DMS153 treated with DMSO at 0.1 percent for 48 hours (cell line): ENCODE results near the gene CSMD2.

Experiments used
- DNase-seq: peaks from one replicate; lab custom pipeline; 2025; ENCODE audit not compliant: unreplicated experiment; lab: John Stamatoyannopoulos, UW

CSMD2 gene

GRCh38 chr1:33823830-33824229 lies 341.2 kb downstream of the CSMD2 start:
- DNase-seq = no peak

DNA sequence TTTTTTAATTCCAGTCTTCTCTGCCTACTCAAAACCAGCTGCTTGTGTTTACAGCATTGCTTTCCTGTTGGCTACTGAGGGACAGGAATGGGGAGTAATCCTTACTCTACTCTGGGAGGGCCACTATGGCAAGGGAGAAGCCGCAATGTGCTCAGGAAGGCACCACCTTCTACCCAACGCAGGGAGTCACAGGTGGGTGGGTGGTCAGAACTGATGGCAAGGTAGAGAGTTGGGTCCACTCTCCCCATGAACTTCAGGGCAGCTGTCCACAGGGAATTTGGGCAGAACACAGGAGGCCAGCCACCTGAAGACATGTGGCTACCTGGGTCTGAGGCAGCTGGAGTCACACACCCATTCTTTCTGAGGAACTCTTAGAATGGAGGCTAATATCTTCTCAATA lies 341.6 kb downstream of the CSMD2 start:
- no peak for DNase-seq

- no peak for DNase-seq
Observed at GRCh38 chr1:33822396-33822795, 342.6 kb downstream of the CSMD2 start.

DNA sequence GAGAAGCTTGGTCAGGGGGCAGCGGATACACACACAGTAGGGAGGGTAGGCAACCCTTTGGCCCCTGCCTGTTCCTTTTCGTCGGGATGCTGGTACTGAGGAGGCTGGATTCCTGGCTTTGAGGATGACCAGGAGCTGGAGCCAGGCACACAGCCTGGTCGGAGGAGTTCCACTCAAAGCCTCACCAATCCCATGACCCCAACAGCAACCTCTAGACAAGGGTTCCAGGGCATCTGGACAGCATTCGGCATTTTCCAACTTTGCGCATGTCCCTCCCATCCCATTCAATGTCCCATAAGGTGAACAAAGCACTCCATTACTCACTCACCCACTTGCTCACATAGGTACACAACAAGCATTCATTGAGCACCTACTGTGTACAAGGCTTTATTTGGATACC lies 343.7 kb downstream of the CSMD2 start:
- no peak for DNase-seq

- DNase-seq = no peak
Observed at GRCh38 chr1:33820804-33821203, 344.2 kb downstream of the CSMD2 start.

GRCh38 chr1:33819913-33820311 lies 345.1 kb downstream of the CSMD2 start:
- DNase-seq = no peak

DNA sequence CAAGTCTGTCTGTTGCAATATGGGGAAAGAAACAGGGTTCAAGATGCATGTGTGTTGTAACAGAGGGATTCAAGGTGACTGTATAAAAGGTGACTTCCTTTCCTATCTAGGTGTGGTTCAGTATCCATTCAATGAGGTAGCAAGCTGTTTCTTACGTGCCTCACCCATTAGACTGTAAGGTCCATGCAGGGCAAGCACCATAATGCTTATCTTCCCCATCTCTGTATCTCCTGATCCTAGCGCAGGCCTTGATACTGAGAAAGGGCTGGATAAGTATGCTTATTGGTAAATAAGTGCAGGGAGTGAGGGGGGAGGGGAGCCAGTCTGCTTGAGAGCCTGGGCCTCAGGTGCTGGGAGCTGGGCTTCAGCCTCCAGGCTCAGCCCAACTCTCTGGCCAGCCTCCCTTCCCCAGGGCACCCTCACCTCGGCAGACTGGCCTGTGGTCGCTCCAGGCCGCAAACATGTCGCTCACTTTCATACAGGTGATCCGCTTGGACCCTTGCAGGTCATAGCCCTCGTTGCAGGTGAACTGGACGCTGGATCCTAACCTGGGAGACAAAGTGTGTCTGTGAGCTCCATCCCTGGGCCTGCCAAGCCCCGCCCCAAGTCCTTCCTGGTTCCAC lies 345.6 kb downstream of the CSMD2 start:
- DNase-seq = no peak

GRCh38 chr1:33818071-33818470 lies 347.0 kb downstream of the CSMD2 start:
- DNase-seq = peak; percentile 4

DNA sequence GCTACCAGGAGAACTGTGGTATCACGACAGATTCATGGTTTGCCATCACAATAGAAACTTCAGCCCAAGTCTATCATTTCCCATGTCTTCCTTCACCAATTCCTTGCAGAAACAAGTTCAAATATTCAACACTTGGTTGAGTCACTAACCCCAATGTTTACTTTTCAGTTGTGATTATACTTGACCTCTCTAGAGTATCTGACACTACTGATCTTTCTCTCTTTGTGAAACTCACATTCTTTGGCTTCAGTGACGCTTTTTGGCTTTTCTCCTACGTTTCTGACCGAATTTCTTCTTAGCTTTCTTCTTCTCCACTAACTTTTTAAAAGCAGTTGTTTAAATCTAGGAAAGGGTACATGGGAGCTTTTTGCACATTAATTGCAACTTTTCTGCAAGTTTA lies 350.0 kb downstream of the CSMD2 start:
- no peak for DNase-seq

DNA sequence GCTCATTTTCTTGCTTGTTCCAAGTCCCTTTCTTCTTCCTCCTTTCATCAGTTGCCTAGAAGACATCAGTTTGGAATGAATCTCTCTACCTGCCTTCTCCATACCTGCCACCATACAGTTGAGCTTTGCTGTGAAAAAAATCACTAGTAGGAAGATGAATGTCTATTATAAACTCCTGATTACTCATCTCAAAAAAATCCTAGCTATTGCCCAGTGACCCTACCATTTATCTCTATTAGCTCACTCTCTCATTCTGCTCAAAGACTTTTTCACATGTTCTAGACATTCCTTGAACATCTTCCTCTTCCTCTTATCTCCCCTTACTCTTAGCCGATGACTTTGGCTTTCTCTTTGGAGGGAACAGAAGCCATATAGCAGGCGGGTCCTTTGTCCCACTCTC lies 350.9 kb downstream of the CSMD2 start:
- DNase-seq = no peak

- no peak for DNase-seq
Observed at GRCh38 chr1:33810571-33810970, 354.5 kb downstream of the CSMD2 start.

- DNase-seq = no peak
Observed at GRCh38 chr1:33805988-33806387, 359.0 kb downstream of the CSMD2 start.

GRCh38 chr1:33802268-33802667 lies 362.8 kb downstream of the CSMD2 start:
- no peak for DNase-seq

DNA sequence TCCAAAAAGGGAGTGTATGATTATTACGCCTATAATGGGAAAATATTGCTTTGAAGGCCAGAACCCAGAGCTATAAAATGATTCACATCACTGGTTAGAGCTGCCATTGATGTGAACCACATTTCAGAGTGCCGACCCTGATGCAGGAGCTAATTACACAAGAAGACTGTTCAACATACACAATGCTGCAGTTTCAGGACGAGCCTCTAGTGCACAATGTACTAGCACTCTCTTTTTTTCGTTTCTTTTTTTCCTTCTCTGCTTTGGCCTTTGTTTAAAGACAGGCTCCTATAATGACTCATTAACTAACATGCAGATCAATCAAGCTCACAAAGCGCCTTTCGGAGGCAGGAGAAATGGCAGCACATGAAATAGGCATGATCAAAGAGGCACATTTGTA lies 367.2 kb downstream of the CSMD2 start:
- DNase-seq = no peak

- no peak for DNase-seq
Observed at GRCh38 chr1:33792651-33793050, 372.4 kb downstream of the CSMD2 start.

DNA sequence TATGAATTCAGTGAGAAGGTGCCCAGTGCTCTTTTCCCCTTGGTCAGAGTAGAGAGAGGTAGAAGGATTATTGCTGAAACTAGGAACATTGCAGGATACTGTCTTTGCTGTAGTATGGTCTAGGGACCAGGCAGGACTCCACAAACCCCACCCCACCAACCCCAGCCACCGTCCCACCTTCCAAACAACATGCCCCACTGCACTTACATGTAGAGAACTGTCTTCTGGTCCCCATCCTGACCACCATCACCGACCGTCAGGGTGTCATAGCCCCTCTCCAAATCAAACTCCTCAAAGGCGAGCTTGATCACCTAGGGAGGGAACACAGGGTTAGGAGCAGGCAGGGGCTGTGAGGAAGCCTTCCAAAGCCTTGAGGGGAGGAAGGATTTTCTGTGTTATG lies 372.8 kb downstream of the CSMD2 start:
- DNase-seq = no peak

- no peak for DNase-seq
Observed at GRCh38 chr1:33791251-33791650, 373.8 kb downstream of the CSMD2 start.

GRCh38 chr1:33790577-33790976 lies 374.5 kb downstream of the CSMD2 start:
- DNase-seq = no peak

- DNase-seq = no peak
Observed at GRCh38 chr1:33784876-33785275, 380.2 kb downstream of the CSMD2 start.

GRCh38 chr1:33782776-33783175 lies 382.3 kb downstream of the CSMD2 start:
- DNase-seq = no peak

- DNase-seq = no peak
Observed at GRCh38 chr1:33781652-33782051, 383.4 kb downstream of the CSMD2 start.

GRCh38 chr1:33777337-33777736 lies 387.7 kb downstream of the CSMD2 start:
- no peak for DNase-seq

- DNase-seq = no peak
Observed at GRCh38 chr1:33768821-33769220, 396.2 kb downstream of the CSMD2 start.

GRCh38 chr1:33768106-33768505 lies 396.9 kb downstream of the CSMD2 start:
- DNase-seq = no peak
